ENCODE data around the gene TOM1L1. TPM values are rescaled to one million over a fixed set of nuclear protein-coding genes. Genes with fewer than 3 reads are reported as not detected.

The TOM1L1 gene
- total and polyA plus RNA-seq, 2 of the 8 experiments (the other 6 are each of a cell fraction or from before 2014, with no cell fraction given), result 47.0 to 60.8 TPM

- TF ChIP-seq, protein P1, sequence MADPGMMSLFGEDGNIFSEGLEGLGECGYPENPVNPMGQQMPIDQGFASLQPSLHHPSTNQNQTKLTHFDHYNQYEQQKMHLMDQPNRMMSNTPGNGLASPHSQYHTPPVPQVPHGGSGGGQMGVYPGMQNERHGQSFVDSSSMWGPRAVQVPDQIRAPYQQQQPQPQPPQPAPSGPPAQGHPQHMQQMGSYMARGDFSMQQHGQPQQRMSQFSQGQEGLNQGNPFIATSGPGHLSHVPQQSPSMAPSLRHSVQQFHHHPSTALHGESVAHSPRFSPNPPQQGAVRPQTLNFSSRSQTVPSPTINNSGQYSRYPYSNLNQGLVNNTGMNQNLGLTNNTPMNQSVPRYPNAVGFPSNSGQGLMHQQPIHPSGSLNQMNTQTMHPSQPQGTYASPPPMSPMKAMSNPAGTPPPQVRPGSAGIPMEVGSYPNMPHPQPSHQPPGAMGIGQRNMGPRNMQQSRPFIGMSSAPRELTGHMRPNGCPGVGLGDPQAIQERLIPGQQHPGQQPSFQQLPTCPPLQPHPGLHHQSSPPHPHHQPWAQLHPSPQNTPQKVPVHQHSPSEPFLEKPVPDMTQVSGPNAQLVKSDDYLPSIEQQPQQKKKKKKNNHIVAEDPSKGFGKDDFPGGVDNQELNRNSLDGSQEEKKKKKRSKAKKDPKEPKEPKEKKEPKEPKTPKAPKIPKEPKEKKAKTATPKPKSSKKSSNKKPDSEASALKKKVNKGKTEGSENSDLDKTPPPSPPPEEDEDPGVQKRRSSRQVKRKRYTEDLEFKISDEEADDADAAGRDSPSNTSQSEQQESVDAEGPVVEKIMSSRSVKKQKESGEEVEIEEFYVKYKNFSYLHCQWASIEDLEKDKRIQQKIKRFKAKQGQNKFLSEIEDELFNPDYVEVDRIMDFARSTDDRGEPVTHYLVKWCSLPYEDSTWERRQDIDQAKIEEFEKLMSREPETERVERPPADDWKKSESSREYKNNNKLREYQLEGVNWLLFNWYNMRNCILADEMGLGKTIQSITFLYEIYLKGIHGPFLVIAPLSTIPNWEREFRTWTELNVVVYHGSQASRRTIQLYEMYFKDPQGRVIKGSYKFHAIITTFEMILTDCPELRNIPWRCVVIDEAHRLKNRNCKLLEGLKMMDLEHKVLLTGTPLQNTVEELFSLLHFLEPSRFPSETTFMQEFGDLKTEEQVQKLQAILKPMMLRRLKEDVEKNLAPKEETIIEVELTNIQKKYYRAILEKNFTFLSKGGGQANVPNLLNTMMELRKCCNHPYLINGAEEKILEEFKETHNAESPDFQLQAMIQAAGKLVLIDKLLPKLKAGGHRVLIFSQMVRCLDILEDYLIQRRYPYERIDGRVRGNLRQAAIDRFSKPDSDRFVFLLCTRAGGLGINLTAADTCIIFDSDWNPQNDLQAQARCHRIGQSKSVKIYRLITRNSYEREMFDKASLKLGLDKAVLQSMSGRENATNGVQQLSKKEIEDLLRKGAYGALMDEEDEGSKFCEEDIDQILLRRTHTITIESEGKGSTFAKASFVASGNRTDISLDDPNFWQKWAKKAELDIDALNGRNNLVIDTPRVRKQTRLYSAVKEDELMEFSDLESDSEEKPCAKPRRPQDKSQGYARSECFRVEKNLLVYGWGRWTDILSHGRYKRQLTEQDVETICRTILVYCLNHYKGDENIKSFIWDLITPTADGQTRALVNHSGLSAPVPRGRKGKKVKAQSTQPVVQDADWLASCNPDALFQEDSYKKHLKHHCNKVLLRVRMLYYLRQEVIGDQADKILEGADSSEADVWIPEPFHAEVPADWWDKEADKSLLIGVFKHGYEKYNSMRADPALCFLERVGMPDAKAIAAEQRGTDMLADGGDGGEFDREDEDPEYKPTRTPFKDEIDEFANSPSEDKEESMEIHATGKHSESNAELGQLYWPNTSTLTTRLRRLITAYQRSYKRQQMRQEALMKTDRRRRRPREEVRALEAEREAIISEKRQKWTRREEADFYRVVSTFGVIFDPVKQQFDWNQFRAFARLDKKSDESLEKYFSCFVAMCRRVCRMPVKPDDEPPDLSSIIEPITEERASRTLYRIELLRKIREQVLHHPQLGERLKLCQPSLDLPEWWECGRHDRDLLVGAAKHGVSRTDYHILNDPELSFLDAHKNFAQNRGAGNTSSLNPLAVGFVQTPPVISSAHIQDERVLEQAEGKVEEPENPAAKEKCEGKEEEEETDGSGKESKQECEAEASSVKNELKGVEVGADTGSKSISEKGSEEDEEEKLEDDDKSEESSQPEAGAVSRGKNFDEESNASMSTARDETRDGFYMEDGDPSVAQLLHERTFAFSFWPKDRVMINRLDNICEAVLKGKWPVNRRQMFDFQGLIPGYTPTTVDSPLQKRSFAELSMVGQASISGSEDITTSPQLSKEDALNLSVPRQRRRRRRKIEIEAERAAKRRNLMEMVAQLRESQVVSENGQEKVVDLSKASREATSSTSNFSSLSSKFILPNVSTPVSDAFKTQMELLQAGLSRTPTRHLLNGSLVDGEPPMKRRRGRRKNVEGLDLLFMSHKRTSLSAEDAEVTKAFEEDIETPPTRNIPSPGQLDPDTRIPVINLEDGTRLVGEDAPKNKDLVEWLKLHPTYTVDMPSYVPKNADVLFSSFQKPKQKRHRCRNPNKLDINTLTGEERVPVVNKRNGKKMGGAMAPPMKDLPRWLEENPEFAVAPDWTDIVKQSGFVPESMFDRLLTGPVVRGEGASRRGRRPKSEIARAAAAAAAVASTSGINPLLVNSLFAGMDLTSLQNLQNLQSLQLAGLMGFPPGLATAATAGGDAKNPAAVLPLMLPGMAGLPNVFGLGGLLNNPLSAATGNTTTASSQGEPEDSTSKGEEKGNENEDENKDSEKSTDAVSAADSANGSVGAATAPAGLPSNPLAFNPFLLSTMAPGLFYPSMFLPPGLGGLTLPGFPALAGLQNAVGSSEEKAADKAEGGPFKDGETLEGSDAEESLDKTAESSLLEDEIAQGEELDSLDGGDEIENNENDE (IDR thresholded peaks at IDR 0.05; ENCODE audit: insufficient replicate concordance, low read length), result no peak
- TF ChIP-seq MAFK (IDR thresholded peaks at IDR 0.05; ENCODE audit: low read depth, low read length) (no peak), SIN3A (conservative IDR thresholded peaks at IDR 0.05 in 1 of 2, IDR thresholded peaks at IDR 0.05 in 1 of 2; ENCODE audit: low read depth in 1 of 2, low read length in 2 of 2) (no peak), SUZ12 (IDR thresholded peaks at IDR 0.05; ENCODE audit: low read length) (no peak), CEBPB (IDR thresholded peaks at IDR 0.05; ENCODE audit: low read depth, low read length) (no peak), KDM5A (IDR thresholded peaks at IDR 0.05; ENCODE audit: low read length) (no peak)
- TF ChIP-seq, protein P2, sequence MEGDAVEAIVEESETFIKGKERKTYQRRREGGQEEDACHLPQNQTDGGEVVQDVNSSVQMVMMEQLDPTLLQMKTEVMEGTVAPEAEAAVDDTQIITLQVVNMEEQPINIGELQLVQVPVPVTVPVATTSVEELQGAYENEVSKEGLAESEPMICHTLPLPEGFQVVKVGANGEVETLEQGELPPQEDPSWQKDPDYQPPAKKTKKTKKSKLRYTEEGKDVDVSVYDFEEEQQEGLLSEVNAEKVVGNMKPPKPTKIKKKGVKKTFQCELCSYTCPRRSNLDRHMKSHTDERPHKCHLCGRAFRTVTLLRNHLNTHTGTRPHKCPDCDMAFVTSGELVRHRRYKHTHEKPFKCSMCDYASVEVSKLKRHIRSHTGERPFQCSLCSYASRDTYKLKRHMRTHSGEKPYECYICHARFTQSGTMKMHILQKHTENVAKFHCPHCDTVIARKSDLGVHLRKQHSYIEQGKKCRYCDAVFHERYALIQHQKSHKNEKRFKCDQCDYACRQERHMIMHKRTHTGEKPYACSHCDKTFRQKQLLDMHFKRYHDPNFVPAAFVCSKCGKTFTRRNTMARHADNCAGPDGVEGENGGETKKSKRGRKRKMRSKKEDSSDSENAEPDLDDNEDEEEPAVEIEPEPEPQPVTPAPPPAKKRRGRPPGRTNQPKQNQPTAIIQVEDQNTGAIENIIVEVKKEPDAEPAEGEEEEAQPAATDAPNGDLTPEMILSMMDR (IDR thresholded peaks at IDR 0.05; ENCODE audit: control extremely low read depth in 1 of 3, insufficient read depth in 1 of 3, low read depth in 1 of 3, low read length in 3 of 3), result no peak
- TF ChIP-seq, protein P3, sequence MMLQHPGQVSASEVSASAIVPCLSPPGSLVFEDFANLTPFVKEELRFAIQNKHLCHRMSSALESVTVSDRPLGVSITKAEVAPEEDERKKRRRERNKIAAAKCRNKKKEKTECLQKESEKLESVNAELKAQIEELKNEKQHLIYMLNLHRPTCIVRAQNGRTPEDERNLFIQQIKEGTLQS (IDR thresholded peaks at IDR 0.05; ENCODE audit: insufficient read depth, low read depth, low read length), result no peak
Measured at GRCh38 chr17:54980375-54980774, 79.7 kb downstream of the TOM1L1 start (continued).
